LoVo (cell line): ENCODE measurements around the gene TSPAN6.

Experiments
- DNase-seq: peaks from one replicate; pipeline ENCODE4 v3.0.0-alpha.2; 2016; ENCODE audit warnings: low spot score

The TSPAN6 gene

GRCh38 chrX:100647739-100648138 is 11.1 kb upstream of the TSPAN6 start:
- no peak for DNase-seq

- no peak for DNase-seq
Measured at GRCh38 chrX:100647095-100647494, 10.5 kb upstream of the TSPAN6 start.

- no peak for DNase-seq
Measured at GRCh38 chrX:100645106-100645505, 8.5 kb upstream of the TSPAN6 start.

GRCh38 chrX:100643956-100644860 is 7.6 kb upstream of the TSPAN6 start, which contains the start of gene SRPX2:
Gene SRPX2 (plus strand): TSS chrX:100644199. CDS start chrX:100646323, 2,124 bp downstream.
- peak; percentile 18 for DNase-seq

- DNase-seq: no peak
Measured at GRCh38 chrX:100643212-100643611, 6.6 kb upstream of the TSPAN6 start.

- DNase-seq: peak; percentile 1
Measured at GRCh38 chrX:100642290-100642689, 5.7 kb upstream of the TSPAN6 start.

- peak; percentile 2 for DNase-seq
Measured at GRCh38 chrX:100635989-100636320, 651 bp downstream of the TSPAN6 start.

- DNase-seq: no peak
Measured at GRCh38 chrX:100635040-100635439, 1.6 kb downstream of the TSPAN6 start.

GRCh38 chrX:100625985-100626491 is 10.6 kb downstream of the TSPAN6 start:
- no peak for DNase-seq

- DNase-seq: no peak
Measured at GRCh38 chrX:100623001-100623400, 13.6 kb downstream of the TSPAN6 start.

GRCh38 chrX:100615005-100615404 is 21.6 kb downstream of the TSPAN6 start:
- DNase-seq: peak; percentile 44

- DNase-seq: no peak
Measured at GRCh38 chrX:100611951-100612350, 24.7 kb downstream of the TSPAN6 start.

GRCh38 chrX:100609591-100609990 is 27.0 kb downstream of the TSPAN6 start:
- DNase-seq: no peak

GRCh38 chrX:100606753-100607152 is 29.9 kb downstream of the TSPAN6 start:
- DNase-seq: no peak

GRCh38 chrX:100600758-100601157 is 35.8 kb downstream of the TSPAN6 start:
- no peak for DNase-seq

GRCh38 chrX:100600340-100600739 is 36.3 kb downstream of the TSPAN6 start:
- DNase-seq: no peak

GRCh38 chrX:100599456-100599855 is 37.1 kb downstream of the TSPAN6 start:
- DNase-seq: no peak

GRCh38 chrX:100596601-100597000 is 40.0 kb downstream of the TSPAN6 start:
- no peak for DNase-seq

GRCh38 chrX:100593581-100593980 is 43.0 kb downstream of the TSPAN6 start:
- DNase-seq: no peak

- peak; percentile 8 for DNase-seq
Measured at GRCh38 chrX:100593126-100593525, 43.5 kb downstream of the TSPAN6 start.

- DNase-seq: no peak
Measured at GRCh38 chrX:100591256-100592051, 45.2 kb downstream of the TSPAN6 start.

GRCh38 chrX:100587861-100588260 is 48.7 kb downstream of the TSPAN6 start:
- DNase-seq: no peak

GRCh38 chrX:100586747-100587146 is 49.9 kb downstream of the TSPAN6 start:
- DNase-seq: no peak
